Esophagus squamous epithelium (tissue), 5 donors: ENCODE measurements around the gene BRD7. TPM values are rescaled to one million over a fixed set of nuclear protein-coding genes. Genes with fewer than 3 reads are reported as not detected.

ENCODE experiments used
- DNase-seq: peaks from one replicate; lab custom pipeline; 2025; lab: John Stamatoyannopoulos, UW
- H3K27ac ChIP-seq, 4 donors: fragments of 200-600 bp; sonication (generic); one replicate each; pipeline ENCODE4 v1.5.1; 2016 to 2019; ENCODE audit warnings: mild to moderate bottlenecking in 1 of 4
- H3K27me3 ChIP-seq, 4 donors: fragments of 200-600 bp; sonication (generic); 1 replicate in 3 of 4; 2 replicates in 1 of 4; pipeline versions ENCODE4 v1.5.1 to v1.6.0; 2017 to 2021; ENCODE audit warnings: antibody characterized with exemption in 1 of 4
- H3K36me3 ChIP-seq, 3 donors: fragments of 200-600 bp; sonication (generic); one replicate each; pipeline ENCODE4 v1.5.1; 2016 to 2019
- H3K4me1 ChIP-seq, 3 donors: fragments of 200-600 bp; sonication (generic); one replicate each; pipeline ENCODE4 v1.5.1; 2017 to 2019
- H3K4me3 ChIP-seq, 4 donors: fragments of 200-600 bp; sonication (generic); 1 replicate in 3 of 4; 2 replicates in 1 of 4; pipeline ENCODE4 v1.5.1; 2016 to 2019; ENCODE audit warnings: mild to moderate bottlenecking in 2 of 4, moderate library complexity in 1 of 4
- H3K9me3 ChIP-seq, 3 donors: fragments of 200-600 bp; sonication (generic); one replicate each; pipeline ENCODE4 v1.5.1; 2016 to 2019
- POLR2A ChIP-seq, 4 donors: fragments of 450-650 bp; IDR thresholded peaks; one replicate each; pipeline ENCODE4 v1.6.1; 2017; ENCODE audit warnings: antibody characterized with exemption in 4 of 4, mild to moderate bottlenecking in 4 of 4, moderate library complexity in 3 of 4
- WGBS, 2 donors: methylation state at CpG; one replicate each; pipeline ENCODE4 v1.1.5; 2018; 5-methylcytosine and 5-hydroxymethylcytosine counted together
- intact Hi-C: fragments of 100-400 bp; cut with DNase I; formaldehyde crosslinking; loops from one replicate; pipeline ENCODE4 v1.15.0; 2022
- total RNA-seq, 4 donors: library from RNA; depleted of rRNA; stranded (reverse); fragments of >200 nt; gene quantifications; one replicate each; pipeline ENCODE4 v1.1.0, GENCODE V29; 2016
- TF ChIP-seq, protein P1 (sequence below), 6 experiments: fragments of 450-650 bp in 4 of 6; fragments of 200-600 bp in 2 of 6; sonication (generic) in 2 of 6; IDR thresholded peaks; one replicate each; pipeline ENCODE4 v1.5.1; 2016 to 2019; ENCODE audit warnings: antibody characterized with exemption in 6 of 6, mild to moderate bottlenecking in 4 of 6, moderate library complexity in 4 of 6
- donor health status: DM: yes; HTN: yes; CAD: no.

Gene BRD7
- total RNA-seq, 4 donors from 2014 or later, result 42.0 to 81.9 (median 51.4) TPM

DNA sequence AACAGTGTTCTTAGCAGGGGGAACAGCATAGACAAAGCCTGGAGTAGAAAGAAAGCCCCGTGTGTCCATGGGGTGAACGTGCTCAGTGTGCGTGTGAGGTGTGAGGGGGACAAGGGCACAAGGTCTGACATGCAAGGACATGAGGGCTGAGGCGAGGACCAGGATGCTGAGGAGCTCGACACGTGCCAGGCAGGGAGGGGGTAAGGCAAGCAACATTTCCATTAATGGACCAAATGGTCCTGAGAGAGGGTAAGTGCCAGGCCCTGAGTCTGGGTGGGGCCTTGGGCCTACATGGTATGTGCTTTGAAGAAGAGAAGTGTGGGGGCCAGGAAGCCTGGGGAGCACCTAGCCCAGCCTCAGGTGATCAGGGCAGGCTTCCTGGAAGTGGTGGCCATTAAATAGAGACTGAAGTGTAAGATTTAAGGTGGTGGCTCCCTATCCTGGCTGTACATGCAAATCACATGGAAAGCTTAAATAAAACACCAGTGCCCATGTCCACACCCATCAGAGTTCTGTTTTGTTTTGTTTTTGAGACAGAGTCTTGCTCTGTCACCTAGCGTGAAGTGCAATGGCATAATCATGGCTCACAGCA lies 73.2 kb downstream of the BRD7 start:
- H3K4me1 ChIP-seq, result peaks cover 0 to 5% (median 0%) of the 10 kb centered on the region in 3 donors
- H3K36me3 ChIP-seq, result peaks cover 0 to 96% (median 0%) of the 10 kb centered on the region in 3 donors
- WGBS, 2 donors, result 95 to 97% methylated on average over 7 of the region's 7 CpGs
- intact Hi-C loops, result no loop called here
- TF ChIP-seq POLR2A (IDR thresholded peaks at IDR 0.05), result no peak
- TF ChIP-seq, protein P1, sequence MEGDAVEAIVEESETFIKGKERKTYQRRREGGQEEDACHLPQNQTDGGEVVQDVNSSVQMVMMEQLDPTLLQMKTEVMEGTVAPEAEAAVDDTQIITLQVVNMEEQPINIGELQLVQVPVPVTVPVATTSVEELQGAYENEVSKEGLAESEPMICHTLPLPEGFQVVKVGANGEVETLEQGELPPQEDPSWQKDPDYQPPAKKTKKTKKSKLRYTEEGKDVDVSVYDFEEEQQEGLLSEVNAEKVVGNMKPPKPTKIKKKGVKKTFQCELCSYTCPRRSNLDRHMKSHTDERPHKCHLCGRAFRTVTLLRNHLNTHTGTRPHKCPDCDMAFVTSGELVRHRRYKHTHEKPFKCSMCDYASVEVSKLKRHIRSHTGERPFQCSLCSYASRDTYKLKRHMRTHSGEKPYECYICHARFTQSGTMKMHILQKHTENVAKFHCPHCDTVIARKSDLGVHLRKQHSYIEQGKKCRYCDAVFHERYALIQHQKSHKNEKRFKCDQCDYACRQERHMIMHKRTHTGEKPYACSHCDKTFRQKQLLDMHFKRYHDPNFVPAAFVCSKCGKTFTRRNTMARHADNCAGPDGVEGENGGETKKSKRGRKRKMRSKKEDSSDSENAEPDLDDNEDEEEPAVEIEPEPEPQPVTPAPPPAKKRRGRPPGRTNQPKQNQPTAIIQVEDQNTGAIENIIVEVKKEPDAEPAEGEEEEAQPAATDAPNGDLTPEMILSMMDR (IDR thresholded peaks at IDR 0.05), result no peak
- H3K9me3 ChIP-seq, result no peaks in the 10 kb centered on the region
- no peak overlapping the region for H3K27ac ChIP-seq
- no peak for DNase-seq
- no peaks in the 10 kb centered on the region for H3K27me3 ChIP-seq
- no peak overlapping the region for H3K4me3 ChIP-seq

DNA sequence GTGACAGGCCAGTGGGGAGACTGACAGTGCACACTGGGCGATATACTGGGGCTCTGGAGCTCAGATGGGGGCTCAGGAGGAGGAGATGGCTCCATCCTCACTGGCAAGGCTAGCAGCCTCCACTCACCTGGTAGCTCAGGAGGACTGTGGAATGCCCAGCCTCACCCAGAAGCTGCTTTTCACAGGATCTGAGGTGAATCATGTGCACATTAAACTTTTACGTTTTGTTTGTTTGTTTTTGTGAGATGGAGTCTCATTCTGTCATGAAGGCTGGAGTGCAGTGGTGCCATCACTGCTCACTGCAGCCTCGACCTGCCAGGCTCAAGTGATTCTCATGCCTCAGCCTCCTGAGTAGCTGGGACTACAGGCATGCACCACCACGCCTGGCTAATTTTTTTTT lies 73.8 kb downstream of the BRD7 start:
- Histone ChIP-seq H3K9me3 (no peaks in the 10 kb centered on the region), H3K36me3 (peaks cover 0 to 98% (median 0%) of the 10 kb centered on the region in 3 donors)
- WGBS, 2 donors, result 79 to 90% methylated on average over 3 to 4 of the region's 4 CpGs

DNA sequence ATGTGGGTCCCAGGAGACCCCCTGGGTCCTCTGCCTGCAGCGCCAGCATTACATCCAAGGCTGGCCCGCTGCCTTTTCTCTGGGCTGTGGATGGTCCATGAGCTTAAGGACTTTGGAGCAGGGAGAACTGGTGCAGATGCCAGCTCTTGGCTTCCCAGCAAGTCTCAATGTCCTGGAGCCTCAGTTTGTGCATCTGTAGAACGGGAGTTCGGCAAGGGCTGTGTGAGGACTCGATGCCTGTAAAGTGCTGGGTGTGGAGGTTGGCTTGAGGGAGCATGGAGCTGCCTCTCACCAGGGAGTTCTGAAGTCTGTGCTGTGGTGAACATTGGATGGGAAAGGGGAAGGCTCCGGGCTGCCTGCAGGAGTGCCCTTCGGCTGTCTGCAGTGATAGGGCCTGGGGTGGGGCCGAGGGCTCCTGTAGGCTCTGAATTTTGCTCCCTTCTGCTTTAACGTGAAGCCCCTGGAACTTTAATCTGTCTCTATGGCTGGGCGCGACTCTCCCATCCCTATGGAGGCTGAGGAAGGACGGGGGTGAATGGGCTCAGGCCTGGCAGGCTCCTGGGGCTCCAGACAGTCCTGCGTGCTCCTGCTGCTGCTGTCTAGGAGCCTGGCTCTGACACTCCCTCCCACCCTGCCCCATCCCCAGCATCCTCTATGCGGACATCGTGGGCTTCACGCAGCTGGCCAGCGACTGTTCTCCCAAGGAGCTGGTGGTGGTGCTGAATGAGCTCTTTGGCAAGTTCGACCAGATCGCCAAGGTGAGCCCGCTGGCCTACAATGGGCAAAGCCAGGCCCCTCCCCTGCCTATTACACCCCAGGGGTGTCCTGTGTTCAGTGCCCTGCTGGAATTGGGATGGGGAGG lies 74.6 kb downstream of the BRD7 start:
- DNase-seq, result no peak
- TF ChIP-seq POLR2A (IDR thresholded peaks at IDR 0.05), result no peak
- TF ChIP-seq, protein P1 (IDR thresholded peaks at IDR 0.05), result no peak

More for the DNA sequence above, 73.8 kb downstream of the BRD7 start:
- TF ChIP-seq, protein P1 (IDR thresholded peaks at IDR 0.05), result no peak
- no peak for TF ChIP-seq POLR2A (IDR thresholded peaks at IDR 0.05)
- no peak for DNase-seq
- no peak overlapping the region for H3K27ac ChIP-seq
- intact Hi-C loops, result no loop called here
- H3K4me1 ChIP-seq, result no peaks in the 10 kb centered on the region
- no peaks in the 10 kb centered on the region for H3K27me3 ChIP-seq
- H3K4me3 ChIP-seq, result no peak overlapping the region

GRCh38 chr16:50293041-50293783 lies 75.6 kb downstream of the BRD7 start:
- intact Hi-C loops, result no loop called here
- no peak for DNase-seq
- Histone ChIP-seq H3K27ac (no peak overlapping the region), H3K4me3 (no peak overlapping the region), H3K36me3 (peaks cover 0 to 98% (median 0%) of the 10 kb centered on the region in 3 donors), H3K4me1 (no peaks in the 10 kb centered on the region), H3K27me3 (no peaks in the 10 kb centered on the region), H3K9me3 (no peaks in the 10 kb centered on the region)
- 93 to 100% methylated on average over 2 to 3 of the region's 20 CpGs for WGBS, 2 donors
- TF ChIP-seq, protein P1 (IDR thresholded peaks at IDR 0.05), result no peak
- no peak for TF ChIP-seq POLR2A (IDR thresholded peaks at IDR 0.05)

More for the DNA sequence above, 74.6 kb downstream of the BRD7 start:
- H3K36me3 ChIP-seq, result peaks cover 0 to 98% (median 0%) of the 10 kb centered on the region in 3 donors
- no peaks in the 10 kb centered on the region for H3K4me1 ChIP-seq
- no peak overlapping the region for H3K4me3 ChIP-seq
- no peaks in the 10 kb centered on the region for H3K27me3 ChIP-seq
- 84 to 95% methylated on average over 10 of the region's 20 CpGs for WGBS, 2 donors
- intact Hi-C loops, result no loop called here
- no peak overlapping the region for H3K27ac ChIP-seq
- H3K9me3 ChIP-seq, result no peaks in the 10 kb centered on the region
